H1 (cell line): ENCODE data around the gene RASSF3. TPM values are rescaled to one million over a fixed set of nuclear protein-coding genes. Genes with fewer than 3 reads are reported as not detected.

Experiments
- SP4 ChIP-seq: IDR thresholded peaks from 2 replicates; pipeline ENCODE4 v1.6.1; 2012; ENCODE audit warnings: low read length, inconsistent platforms
- SUZ12 ChIP-seq: fragments of 200-600 bp; sonication (generic); IDR thresholded peaks from 2 replicates; pipeline ENCODE4 v1.6.1; 2012; ENCODE audit warnings: mild to moderate bottlenecking, inconsistent platforms, low read length, moderate library complexity, mixed read lengths
- TEAD4 ChIP-seq: IDR thresholded peaks from 2 replicates; pipeline ENCODE4 v1.6.1; 2012; ENCODE audit warnings: low read depth, low read length, inconsistent platforms, mixed read lengths
- polyA plus RNA-seq, 7 experiments: library from polyadenylated mRNA; depleted of rRNA in 3 of 7; stranded (reverse) in 5 of 7; unstranded in 2 of 7; fragments of >200 nt in 5 of 7; fragments of 200-250 nt in 2 of 7; gene quantifications; 1 replicate in 5 of 7; 2 replicates in 1 of 7; 4 replicates in 1 of 7; pipeline versions ENCODE4 v1.2.1 to v1.2.3, GENCODE V29; 2011 to 2013; ENCODE audit warnings: missing spikeins in 2 of 7, mixed read lengths in 2 of 7
- total RNA-seq: library from RNA; stranded (reverse); fragmentation: NEBNext Ultra II Directional; extraction: Animal tissue kit (Norgen Biotek cat#: 25700); gene quantifications from 2 replicates; pipeline ENCODE4 v1.2.1, GENCODE V29; 2021

RASSF3 gene
- total and polyA plus RNA-seq, 2 of the 8 experiments (the other 6 are each of a cell fraction or from before 2014, with no cell fraction given) = 19.1 to 64.3 TPM

DNA sequence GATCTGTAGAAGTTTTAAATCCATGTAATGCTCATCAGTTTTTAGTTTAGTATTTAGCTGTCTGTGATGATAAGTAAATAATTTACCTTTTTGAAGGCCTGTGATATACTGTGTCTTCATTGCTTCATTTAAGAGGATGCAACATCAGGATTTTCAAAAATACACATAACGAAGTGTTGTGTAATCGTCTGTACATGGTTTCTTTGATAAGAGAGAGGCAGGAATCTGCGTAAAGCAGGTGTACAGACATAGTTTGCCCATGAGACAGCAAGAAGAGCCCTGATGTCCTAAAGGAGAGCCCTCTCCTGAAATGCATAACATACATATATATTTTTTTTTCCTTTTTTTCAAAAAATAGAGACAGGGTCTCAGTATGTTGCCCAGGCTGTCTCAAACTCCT lies 44.8 kb downstream of the RASSF3 start (continued):
- TF ChIP-seq TEAD4 = no peak
- TF ChIP-seq SUZ12 = no peak
- TF ChIP-seq SP4 = no peak
